HEK293 (cell line): ENCODE measurements around the gene ACTR1B.

Experiments used
- CTCF ChIA-PET: fragments of 350-600 bp; formaldehyde crosslinking; extraction: SDS; loops from one replicate; lab custom pipeline; 2021; ENCODE audit warnings: antibody characterized with exemption; lab: Yijun Ruan, JAX
- POLR2A ChIA-PET: fragments of 300-600 bp; formaldehyde crosslinking; extraction: SDS; loops from one replicate; lab custom pipeline; 2020; ENCODE audit warnings: antibody characterized with exemption, inconsistent platforms; lab: Yijun Ruan, JAX
- H3K27ac ChIP-seq: fragments of 200-500 bp; sonication (Bioruptor generic); 2 replicates; pipeline ENCODE4 v1.5.1; 2014; ENCODE audit warnings: low read depth, low read length, control low read depth, inconsistent platforms; ENCODE audit errors: extremely low read depth
- H3K36me3 ChIP-seq, 2 experiments: fragments of 200-500 bp in 1 of 2; sonication (Bioruptor generic) in 1 of 2; 1 replicate in 1 of 2; 2 replicates in 1 of 2; pipeline ENCODE4 v1.5.1; 2014 to 2017; ENCODE audit warnings: inconsistent platforms in 2 of 2, low read length in 2 of 2; ENCODE audit not compliant: control insufficient read depth in 2 of 2, insufficient read depth in 1 of 2
- H3K4me1 ChIP-seq: fragments of 200-500 bp; sonication (Bioruptor generic); 2 replicates; pipeline ENCODE4 v1.5.1; 2014; ENCODE audit warnings: mild to moderate bottlenecking, low read length, inconsistent platforms; ENCODE audit not compliant: control insufficient read depth, insufficient read depth
- H3K4me3 ChIP-seq: 2 replicates; pipeline ENCODE4 v1.5.1; 2011; ENCODE audit warnings: low read depth, mild to moderate bottlenecking, control low read depth, low read length, moderate library complexity
- H3K9me3 ChIP-seq: fragments of 200-500 bp; sonication (Bioruptor generic); 2 replicates; pipeline ENCODE4 v1.5.1; 2014; ENCODE audit warnings: low read depth, low read length, inconsistent platforms; ENCODE audit not compliant: control insufficient read depth, insufficient read depth
- GLIS1 ChIP-seq: fragments of 450-650 bp; formaldehyde crosslinking; IDR thresholded peaks from 2 replicates; pipeline ENCODE4 v1.5.1; 2016; ENCODE audit warnings: missing biosample characterization, missing genetic modification characterization
- GLIS2 ChIP-seq: fragments of 450-650 bp; formaldehyde crosslinking; IDR thresholded peaks from 2 replicates; pipeline ENCODE4 v1.5.1; 2016; ENCODE audit warnings: missing biosample characterization, missing genetic modification characterization
- KLF10 ChIP-seq: fragments of 450-650 bp; IDR thresholded peaks from 2 replicates; pipeline ENCODE4 v1.5.1; 2018; ENCODE audit warnings: missing biosample characterization, mild to moderate bottlenecking, missing genetic modification characterization
- KLF9 ChIP-seq: fragments of 450-650 bp; formaldehyde crosslinking; IDR thresholded peaks from 2 replicates; pipeline ENCODE4 v1.5.1; 2016; ENCODE audit warnings: missing biosample characterization, missing genetic modification characterization, low read depth
- MYNN ChIP-seq: fragments of 450-650 bp; formaldehyde crosslinking; IDR thresholded peaks from 2 replicates; pipeline ENCODE4 v1.5.1; 2016; ENCODE audit warnings: missing biosample characterization, missing genetic modification characterization, borderline replicate concordance
- SP2 ChIP-seq: fragments of 450-650 bp; formaldehyde crosslinking; IDR thresholded peaks from 2 replicates; pipeline ENCODE4 v1.5.1; 2016; ENCODE audit warnings: missing biosample characterization, missing genetic modification characterization
- SP3 ChIP-seq: fragments of 450-650 bp; formaldehyde crosslinking; IDR thresholded peaks from 2 replicates; pipeline ENCODE4 v1.5.1; 2016; ENCODE audit warnings: missing biosample characterization, missing genetic modification characterization
- YY1 ChIP-seq: fragments of 450-650 bp; formaldehyde crosslinking; IDR thresholded peaks from 2 replicates; pipeline ENCODE4 v1.5.1; 2018; ENCODE audit warnings: missing biosample characterization, missing genetic modification characterization
- ZFHX2 ChIP-seq: fragments of 450-650 bp; formaldehyde crosslinking; conservative IDR thresholded peaks from 2 replicates; pipeline ENCODE4 v1.5.1; 2016; ENCODE audit warnings: missing biosample characterization, missing genetic modification characterization
- ZNF350 ChIP-seq: fragments of 450-650 bp; formaldehyde crosslinking; IDR thresholded peaks from 2 replicates; pipeline ENCODE4 v1.5.0; 2017; ENCODE audit warnings: missing biosample characterization, mild to moderate bottlenecking, missing genetic modification characterization
- ZNF585B ChIP-seq: fragments of 450-650 bp; formaldehyde crosslinking; IDR thresholded peaks from 2 replicates; pipeline ENCODE4 v1.5.1; 2016; ENCODE audit warnings: missing biosample characterization, missing genetic modification characterization
- ZNF658 ChIP-seq: fragments of 450-650 bp; formaldehyde crosslinking; IDR thresholded peaks from 2 replicates; pipeline ENCODE4; 2016; ENCODE audit warnings: missing biosample characterization, missing genetic modification characterization
- ZNF76 ChIP-seq: fragments of 450-650 bp; formaldehyde crosslinking; IDR thresholded peaks from 2 replicates; pipeline ENCODE4; 2016; ENCODE audit warnings: low read depth, missing biosample characterization, missing genetic modification characterization, borderline replicate concordance
- ZXDB ChIP-seq: fragments of 450-650 bp; formaldehyde crosslinking; IDR thresholded peaks from 2 replicates; pipeline ENCODE4 v1.5.1; 2016; ENCODE audit warnings: missing biosample characterization, missing genetic modification characterization
- TF ChIP-seq, protein P1 (sequence below): fragments of 450-650 bp; formaldehyde crosslinking; IDR thresholded peaks from 2 replicates; pipeline ENCODE4 v1.5.1; 2016; ENCODE audit warnings: missing biosample characterization, missing genetic modification characterization
- TF ChIP-seq, protein P2 (sequence below): fragments of 450-650 bp; formaldehyde crosslinking; IDR thresholded peaks from 2 replicates; pipeline ENCODE4 v1.5.1; 2016; ENCODE audit warnings: missing biosample characterization, missing genetic modification characterization
- TF ChIP-seq, protein P3 (sequence below): fragments of 450-650 bp; formaldehyde crosslinking; IDR thresholded peaks from 2 replicates; pipeline ENCODE4 v1.5.1; 2016; ENCODE audit warnings: missing biosample characterization, missing genetic modification characterization
- TF ChIP-seq, protein P4 (sequence below): fragments of 450-650 bp; formaldehyde crosslinking; optimal IDR thresholded peaks from 2 replicates; pipeline ENCODE3; 2016; ENCODE audit warnings: missing biosample characterization, mild to moderate bottlenecking, missing genetic modification characterization
- TF ChIP-seq, protein P5 (sequence below): fragments of 450-650 bp; formaldehyde crosslinking; IDR thresholded peaks from 2 replicates; pipeline ENCODE4 v1.5.1; 2016; ENCODE audit warnings: missing biosample characterization, missing genetic modification characterization

Gene ACTR1B

DNA sequence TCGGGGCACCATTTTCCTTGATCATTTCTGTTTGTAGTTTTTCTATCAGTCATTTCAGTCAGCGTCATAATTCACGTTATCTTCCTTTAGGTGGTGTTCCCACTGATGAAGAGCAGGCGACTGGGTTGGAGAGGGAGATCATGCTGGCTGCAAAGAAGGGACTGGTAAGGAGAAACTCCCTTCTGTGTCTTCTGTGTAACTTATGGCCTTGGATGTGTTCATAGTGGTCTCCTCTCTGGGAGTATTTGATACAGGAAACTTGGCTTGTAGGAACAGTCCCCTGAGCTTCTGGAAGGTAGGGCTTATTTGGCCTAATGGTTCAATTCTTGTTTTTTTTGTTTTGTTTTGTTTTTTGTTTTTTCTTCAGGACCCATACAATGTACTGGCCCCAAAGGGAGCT is 16.9 kb downstream of the ACTR1B start (continued):
- TF ChIP-seq, protein P1, sequence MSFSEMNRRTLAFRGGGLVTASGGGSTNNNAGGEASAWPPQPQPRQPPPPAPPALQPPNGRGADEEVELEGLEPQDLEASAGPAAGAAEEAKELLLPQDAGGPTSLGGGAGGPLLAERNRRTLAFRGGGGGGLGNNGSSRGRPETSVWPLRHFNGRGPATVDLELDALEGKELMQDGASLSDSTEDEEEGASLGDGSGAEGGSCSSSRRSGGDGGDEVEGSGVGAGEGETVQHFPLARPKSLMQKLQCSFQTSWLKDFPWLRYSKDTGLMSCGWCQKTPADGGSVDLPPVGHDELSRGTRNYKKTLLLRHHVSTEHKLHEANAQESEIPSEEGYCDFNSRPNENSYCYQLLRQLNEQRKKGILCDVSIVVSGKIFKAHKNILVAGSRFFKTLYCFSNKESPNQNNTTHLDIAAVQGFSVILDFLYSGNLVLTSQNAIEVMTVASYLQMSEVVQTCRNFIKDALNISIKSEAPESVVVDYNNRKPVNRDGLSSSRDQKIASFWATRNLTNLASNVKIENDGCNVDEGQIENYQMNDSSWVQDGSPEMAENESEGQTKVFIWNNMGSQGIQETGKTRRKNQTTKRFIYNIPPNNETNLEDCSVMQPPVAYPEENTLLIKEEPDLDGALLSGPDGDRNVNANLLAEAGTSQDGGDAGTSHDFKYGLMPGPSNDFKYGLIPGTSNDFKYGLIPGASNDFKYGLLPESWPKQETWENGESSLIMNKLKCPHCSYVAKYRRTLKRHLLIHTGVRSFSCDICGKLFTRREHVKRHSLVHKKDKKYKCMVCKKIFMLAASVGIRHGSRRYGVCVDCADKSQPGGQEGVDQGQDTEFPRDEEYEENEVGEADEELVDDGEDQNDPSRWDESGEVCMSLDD (tag by site-specific recombination): no peak
- TF ChIP-seq, all 188 proteins: peak for 0

DNA sequence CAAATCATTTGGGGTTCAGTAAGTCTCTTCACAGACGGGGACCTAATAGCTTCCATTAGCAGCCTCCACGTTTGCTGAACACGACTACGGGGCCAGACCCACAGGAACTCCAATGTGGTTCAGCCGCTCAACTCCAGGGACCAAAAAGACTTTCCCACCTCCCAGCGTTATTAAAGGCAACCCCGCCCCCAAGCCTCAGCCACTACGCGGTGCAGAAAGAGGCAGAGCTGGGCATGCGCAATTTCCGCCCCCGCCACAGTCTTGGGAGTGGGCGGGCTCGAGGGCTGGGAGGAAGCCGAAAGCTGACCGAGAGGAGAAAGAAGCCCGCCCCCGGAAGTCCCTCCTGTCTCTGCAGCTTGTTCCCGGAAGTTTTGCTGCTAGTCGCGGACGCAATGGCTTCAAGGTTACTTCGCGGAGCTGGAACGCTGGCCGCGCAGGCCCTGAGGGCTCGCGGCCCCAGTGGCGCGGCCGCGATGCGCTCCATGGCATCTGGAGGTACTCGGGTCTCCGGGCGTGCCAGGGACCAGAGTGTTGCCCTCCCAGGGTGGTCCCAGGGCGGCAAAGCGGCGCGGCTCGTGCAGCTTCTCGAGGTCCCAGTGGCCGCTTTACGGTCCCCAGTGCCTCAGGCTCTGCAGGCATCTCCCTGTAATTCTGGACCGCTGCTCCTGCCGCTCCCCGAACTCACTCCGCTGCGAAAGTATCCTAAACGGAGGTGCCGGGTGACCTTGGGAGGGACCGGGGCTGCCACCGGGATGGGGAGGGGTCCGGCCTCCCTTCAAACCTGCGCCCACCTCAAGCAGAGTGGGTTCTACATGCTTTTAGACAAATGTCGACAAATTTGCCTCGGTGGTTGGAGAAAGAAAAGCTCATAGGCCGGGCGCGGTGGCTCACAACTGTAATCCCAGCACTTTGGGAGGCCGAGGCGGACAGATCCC is 17.9 kb downstream of the ACTR1B start, which contains the start of gene COX5B:
Gene COX5B (plus strand): TSS at position 368 of the 935 bp plus-strand sequence. CDS start 25 bp downstream, at position 393.
- Histone ChIP-seq H3K4me1 (no peaks in the 10 kb centered on the region), H3K4me3 (peak within 1 kb of the TSS; percentile 94), H3K9me3 (no peaks in the 10 kb centered on the region), H3K27ac (peak within 1 kb of the TSS; percentile 67; the same call in 1 of the 2 replicates), H3K36me3 (peaks cover 22 to 31% of the 10 kb centered on the region in 2 experiments)
- ChIA-PET CTCF (interaction anchor here (0.6 to 1.8 kb wide), 4 partner anchors 17 to 461 kb away, joined by 3 to 14 read pairs (median 4); no protein-coding TSS in a partner anchor), POLR2A (interaction anchor here (0.6 to 8.7 kb wide), 10 partner anchors 10 to 798 kb away, joined by 3 to 183 read pairs (median 4); partner anchors contain the start of genes ACTR1B and ANKRD36B)
- TF ChIP-seq, protein P2, sequence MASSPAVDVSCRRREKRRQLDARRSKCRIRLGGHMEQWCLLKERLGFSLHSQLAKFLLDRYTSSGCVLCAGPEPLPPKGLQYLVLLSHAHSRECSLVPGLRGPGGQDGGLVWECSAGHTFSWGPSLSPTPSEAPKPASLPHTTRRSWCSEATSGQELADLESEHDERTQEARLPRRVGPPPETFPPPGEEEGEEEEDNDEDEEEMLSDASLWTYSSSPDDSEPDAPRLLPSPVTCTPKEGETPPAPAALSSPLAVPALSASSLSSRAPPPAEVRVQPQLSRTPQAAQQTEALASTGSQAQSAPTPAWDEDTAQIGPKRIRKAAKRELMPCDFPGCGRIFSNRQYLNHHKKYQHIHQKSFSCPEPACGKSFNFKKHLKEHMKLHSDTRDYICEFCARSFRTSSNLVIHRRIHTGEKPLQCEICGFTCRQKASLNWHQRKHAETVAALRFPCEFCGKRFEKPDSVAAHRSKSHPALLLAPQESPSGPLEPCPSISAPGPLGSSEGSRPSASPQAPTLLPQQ (tag by site-specific recombination): 0 out of 2 replicates have a peak, but pooled peaks have one; percentile 11
- TF ChIP-seq, protein P3, sequence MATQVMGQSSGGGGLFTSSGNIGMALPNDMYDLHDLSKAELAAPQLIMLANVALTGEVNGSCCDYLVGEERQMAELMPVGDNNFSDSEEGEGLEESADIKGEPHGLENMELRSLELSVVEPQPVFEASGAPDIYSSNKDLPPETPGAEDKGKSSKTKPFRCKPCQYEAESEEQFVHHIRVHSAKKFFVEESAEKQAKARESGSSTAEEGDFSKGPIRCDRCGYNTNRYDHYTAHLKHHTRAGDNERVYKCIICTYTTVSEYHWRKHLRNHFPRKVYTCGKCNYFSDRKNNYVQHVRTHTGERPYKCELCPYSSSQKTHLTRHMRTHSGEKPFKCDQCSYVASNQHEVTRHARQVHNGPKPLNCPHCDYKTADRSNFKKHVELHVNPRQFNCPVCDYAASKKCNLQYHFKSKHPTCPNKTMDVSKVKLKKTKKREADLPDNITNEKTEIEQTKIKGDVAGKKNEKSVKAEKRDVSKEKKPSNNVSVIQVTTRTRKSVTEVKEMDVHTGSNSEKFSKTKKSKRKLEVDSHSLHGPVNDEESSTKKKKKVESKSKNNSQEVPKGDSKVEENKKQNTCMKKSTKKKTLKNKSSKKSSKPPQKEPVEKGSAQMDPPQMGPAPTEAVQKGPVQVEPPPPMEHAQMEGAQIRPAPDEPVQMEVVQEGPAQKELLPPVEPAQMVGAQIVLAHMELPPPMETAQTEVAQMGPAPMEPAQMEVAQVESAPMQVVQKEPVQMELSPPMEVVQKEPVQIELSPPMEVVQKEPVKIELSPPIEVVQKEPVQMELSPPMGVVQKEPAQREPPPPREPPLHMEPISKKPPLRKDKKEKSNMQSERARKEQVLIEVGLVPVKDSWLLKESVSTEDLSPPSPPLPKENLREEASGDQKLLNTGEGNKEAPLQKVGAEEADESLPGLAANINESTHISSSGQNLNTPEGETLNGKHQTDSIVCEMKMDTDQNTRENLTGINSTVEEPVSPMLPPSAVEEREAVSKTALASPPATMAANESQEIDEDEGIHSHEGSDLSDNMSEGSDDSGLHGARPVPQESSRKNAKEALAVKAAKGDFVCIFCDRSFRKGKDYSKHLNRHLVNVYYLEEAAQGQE (tag by site-specific recombination): no peak
- TF ChIP-seq SP2 (peak; percentile 94), KLF9 (tag by site-specific recombination) (peak; percentile 76), YY1 (peak; percentile 35; the same call in 1 of the 2 replicates), ZNF76 (tag by site-specific recombination) (0 out of 2 replicates have a peak, but pooled peaks have one; percentile 26), GLIS1 (tag by site-specific recombination) (no peak), MYNN (tag by site-specific recombination) (no peak), ZNF585B (no peak), SP3 (tag by site-specific recombination) (peak; percentile 82), ZNF658 (no peak), ZFHX2 (tag by site-specific recombination) (peak; percentile 76; the same call in 1 of the 2 replicates), ZXDB (tag by site-specific recombination) (0 out of 2 replicates have a peak, but pooled peaks have one; percentile 31), GLIS2 (tag by site-specific recombination) (peak; percentile 44; the same call in 1 of the 2 replicates), ZNF350 (tag by site-specific recombination) (no peak), KLF10 (tag by site-specific recombination) (0 out of 2 replicates have a peak, but pooled peaks have one; percentile 20)
- TF ChIP-seq, protein P4, sequence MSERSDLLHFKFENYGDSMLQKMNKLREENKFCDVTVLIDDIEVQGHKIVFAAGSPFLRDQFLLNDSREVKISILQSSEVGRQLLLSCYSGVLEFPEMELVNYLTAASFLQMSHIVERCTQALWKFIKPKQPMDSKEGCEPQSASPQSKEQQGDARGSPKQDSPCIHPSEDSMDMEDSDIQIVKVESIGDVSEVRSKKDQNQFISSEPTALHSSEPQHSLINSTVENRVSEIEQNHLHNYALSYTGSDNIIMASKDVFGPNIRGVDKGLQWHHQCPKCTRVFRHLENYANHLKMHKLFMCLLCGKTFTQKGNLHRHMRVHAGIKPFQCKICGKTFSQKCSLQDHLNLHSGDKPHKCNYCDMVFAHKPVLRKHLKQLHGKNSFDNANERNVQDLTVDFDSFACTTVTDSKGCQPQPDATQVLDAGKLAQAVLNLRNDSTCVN (tag by site-specific recombination): peak; percentile 51
- TF ChIP-seq, protein P5, sequence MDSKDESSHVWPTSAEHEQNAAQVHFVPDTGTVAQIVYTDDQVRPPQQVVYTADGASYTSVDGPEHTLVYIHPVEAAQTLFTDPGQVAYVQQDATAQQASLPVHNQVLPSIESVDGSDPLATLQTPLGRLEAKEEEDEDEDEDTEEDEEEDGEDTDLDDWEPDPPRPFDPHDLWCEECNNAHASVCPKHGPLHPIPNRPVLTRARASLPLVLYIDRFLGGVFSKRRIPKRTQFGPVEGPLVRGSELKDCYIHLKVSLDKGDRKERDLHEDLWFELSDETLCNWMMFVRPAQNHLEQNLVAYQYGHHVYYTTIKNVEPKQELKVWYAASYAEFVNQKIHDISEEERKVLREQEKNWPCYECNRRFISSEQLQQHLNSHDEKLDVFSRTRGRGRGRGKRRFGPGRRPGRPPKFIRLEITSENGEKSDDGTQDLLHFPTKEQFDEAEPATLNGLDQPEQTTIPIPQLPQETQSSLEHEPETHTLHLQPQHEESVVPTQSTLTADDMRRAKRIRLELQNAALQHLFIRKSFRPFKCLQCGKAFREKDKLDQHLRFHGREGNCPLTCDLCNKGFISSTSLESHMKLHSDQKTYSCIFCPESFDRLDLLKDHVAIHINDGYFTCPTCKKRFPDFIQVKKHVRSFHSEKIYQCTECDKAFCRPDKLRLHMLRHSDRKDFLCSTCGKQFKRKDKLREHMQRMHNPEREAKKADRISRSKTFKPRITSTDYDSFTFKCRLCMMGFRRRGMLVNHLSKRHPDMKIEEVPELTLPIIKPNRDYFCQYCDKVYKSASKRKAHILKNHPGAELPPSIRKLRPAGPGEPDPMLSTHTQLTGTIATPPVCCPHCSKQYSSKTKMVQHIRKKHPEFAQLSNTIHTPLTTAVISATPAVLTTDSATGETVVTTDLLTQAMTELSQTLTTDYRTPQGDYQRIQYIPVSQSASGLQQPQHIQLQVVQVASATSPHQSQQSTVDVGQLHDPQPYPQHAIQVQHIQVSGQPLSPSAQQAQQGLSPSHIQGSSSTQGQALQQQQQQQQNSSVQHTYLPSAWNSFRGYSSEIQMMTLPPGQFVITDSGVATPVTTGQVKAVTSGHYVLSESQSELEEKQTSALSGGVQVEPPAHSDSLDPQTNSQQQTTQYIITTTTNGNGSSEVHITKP (tag by site-specific recombination): peak; percentile 83
